Peyer's patch (tissue), 4 donors: ENCODE measurements around the gene NUDT13. TPM values are rescaled to one million over a fixed set of nuclear protein-coding genes. Genes with fewer than 3 reads are reported as not detected.
"Not testable (repeated sequence)": the region's sequence is repeated elsewhere in the genome, so short reads cannot be mapped to it uniquely, and the experiment has no call there.

Experiments used
- DNase-seq, 3 donors: peaks; one replicate each; pipeline ENCODE4 v3.0.0-alpha.2; 2017 to 2019
- H3K27ac ChIP-seq, 4 donors: fragments of 200-600 bp; sonication (generic); one replicate each; pipeline ENCODE4 v1.5.1; 2016 to 2019
- H3K27me3 ChIP-seq, 2 donors: fragments of 200-600 bp; sonication (generic); one replicate each; pipeline ENCODE4 v1.5.1; 2019
- H3K36me3 ChIP-seq, 3 donors: fragments of 200-600 bp; sonication (generic); one replicate each; pipeline ENCODE4 v1.5.1; 2016 to 2019
- H3K4me1 ChIP-seq, 4 donors: fragments of 200-600 bp; sonication (generic); one replicate each; pipeline ENCODE4 v1.5.1; 2016 to 2019
- H3K4me3 ChIP-seq, 4 donors: fragments of 200-600 bp; sonication (generic); 1 replicate in 3 of 4; 2 replicates in 1 of 4; pipeline ENCODE4 v1.5.1; 2016 to 2019; ENCODE audit warnings: mild to moderate bottlenecking in 1 of 4
- H3K9me3 ChIP-seq, 4 donors: fragments of 200-600 bp; sonication (generic); one replicate each; pipeline ENCODE4 v1.5.1; 2016 to 2019; ENCODE audit warnings: mild to moderate bottlenecking in 1 of 4
- POLR2A ChIP-seq, 2 donors: fragments of 450-650 bp; IDR thresholded peaks; one replicate each; pipeline ENCODE4 v1.5.1; 2017; ENCODE audit warnings: antibody characterized with exemption in 2 of 2, mild to moderate bottlenecking in 2 of 2, moderate library complexity in 2 of 2
- total RNA-seq, 4 donors: library from RNA; depleted of rRNA; stranded (reverse); fragments of >200 nt; gene quantifications; one replicate each; pipeline ENCODE4 v1.1.0, GENCODE V29; 2016
- TF ChIP-seq, protein P1 (sequence below), 6 experiments: fragments of 450-650 bp in 4 of 6; fragments of 200-600 bp in 2 of 6; sonication (generic) in 1 of 6; IDR thresholded peaks; one replicate each; pipeline ENCODE4 v1.5.1; 2017 to 2019; ENCODE audit warnings: antibody characterized with exemption in 6 of 6, mild to moderate bottlenecking in 3 of 6, moderate library complexity in 1 of 6

The NUDT13 gene
- total RNA-seq, 4 donors from 2014 or later: 1.9 to 4.0 (median 2.6) TPM

DNA sequence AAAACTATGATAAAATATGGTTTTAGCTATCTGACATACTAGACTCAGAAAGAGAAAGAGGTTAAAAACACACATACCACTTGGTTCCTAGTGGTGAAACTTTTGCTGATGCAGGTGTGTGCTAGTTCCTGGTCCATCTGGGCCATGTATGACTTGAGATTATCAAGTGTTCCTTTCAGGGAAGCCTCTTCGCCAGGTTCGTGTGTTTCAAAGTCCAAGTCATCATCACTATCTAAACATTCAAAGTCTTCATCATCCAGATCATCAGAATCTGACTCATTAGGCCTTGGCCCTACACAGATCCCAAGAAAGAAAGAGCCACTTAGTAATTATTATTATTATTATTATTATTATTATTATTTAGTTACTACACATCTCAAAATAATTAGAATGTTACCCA is 26.4 kb downstream of the NUDT13 start:
- TF ChIP-seq, protein P1, sequence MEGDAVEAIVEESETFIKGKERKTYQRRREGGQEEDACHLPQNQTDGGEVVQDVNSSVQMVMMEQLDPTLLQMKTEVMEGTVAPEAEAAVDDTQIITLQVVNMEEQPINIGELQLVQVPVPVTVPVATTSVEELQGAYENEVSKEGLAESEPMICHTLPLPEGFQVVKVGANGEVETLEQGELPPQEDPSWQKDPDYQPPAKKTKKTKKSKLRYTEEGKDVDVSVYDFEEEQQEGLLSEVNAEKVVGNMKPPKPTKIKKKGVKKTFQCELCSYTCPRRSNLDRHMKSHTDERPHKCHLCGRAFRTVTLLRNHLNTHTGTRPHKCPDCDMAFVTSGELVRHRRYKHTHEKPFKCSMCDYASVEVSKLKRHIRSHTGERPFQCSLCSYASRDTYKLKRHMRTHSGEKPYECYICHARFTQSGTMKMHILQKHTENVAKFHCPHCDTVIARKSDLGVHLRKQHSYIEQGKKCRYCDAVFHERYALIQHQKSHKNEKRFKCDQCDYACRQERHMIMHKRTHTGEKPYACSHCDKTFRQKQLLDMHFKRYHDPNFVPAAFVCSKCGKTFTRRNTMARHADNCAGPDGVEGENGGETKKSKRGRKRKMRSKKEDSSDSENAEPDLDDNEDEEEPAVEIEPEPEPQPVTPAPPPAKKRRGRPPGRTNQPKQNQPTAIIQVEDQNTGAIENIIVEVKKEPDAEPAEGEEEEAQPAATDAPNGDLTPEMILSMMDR (IDR thresholded peaks at IDR 0.05): peak in 1 of 6 experiments; percentile 18
- TF ChIP-seq POLR2A (IDR thresholded peaks at IDR 0.05): no peak
- Histone ChIP-seq H3K27me3 (no peaks in the 10 kb centered on the region), H3K27ac (peak overlapping the region in 1 of 4 donors; percentile 55), H3K4me1 (no peaks in the 10 kb centered on the region), H3K9me3 (no peaks in the 10 kb centered on the region), H3K36me3 (peaks cover 0 to 92% (median 0%) of the 10 kb centered on the region in 3 donors), H3K4me3 (no peak overlapping the region)
- DNase-seq: peak in 1 of 3 donors; percentile 61

- Histone ChIP-seq H3K9me3 (no peaks in the 10 kb centered on the region), H3K4me1 (no peaks in the 10 kb centered on the region), H3K27me3 (no peaks in the 10 kb centered on the region), H3K36me3 (peaks cover 0 to 91% (median 0%) of the 10 kb centered on the region in 3 donors), H3K27ac (no peak overlapping the region), H3K4me3 (no peak overlapping the region)
- TF ChIP-seq, protein P1 (IDR thresholded peaks at IDR 0.05): no peak
- TF ChIP-seq POLR2A (IDR thresholded peaks at IDR 0.05): no peak
- no peak for DNase-seq
Observed at GRCh38 chr10:73139251-73139650, 29.0 kb downstream of the NUDT13 start.

- no peak overlapping the region for H3K27ac ChIP-seq
- TF ChIP-seq POLR2A (IDR thresholded peaks at IDR 0.05): no peak
- TF ChIP-seq, protein P1 (IDR thresholded peaks at IDR 0.05): no peak
- H3K27me3 ChIP-seq: no peaks in the 10 kb centered on the region
- no peak overlapping the region for H3K4me3 ChIP-seq
- H3K4me1 ChIP-seq: no peaks in the 10 kb centered on the region
- no peaks in the 10 kb centered on the region for H3K9me3 ChIP-seq
- DNase-seq: no peak
- H3K36me3 ChIP-seq: peaks cover 0 to 97% (median 0%) of the 10 kb centered on the region in 3 donors
Observed at GRCh38 chr10:73141603-73142002, 31.3 kb downstream of the NUDT13 start.

GRCh38 chr10:73150633-73151413 is 40.6 kb downstream of the NUDT13 start:
- peaks cover 0 to 82% (median 0%) of the 10 kb centered on the region in 3 donors for H3K36me3 ChIP-seq
- not testable (repeated sequence) for H3K27me3 ChIP-seq, H3K4me1 ChIP-seq, H3K27ac ChIP-seq, H3K9me3 ChIP-seq, H3K4me3 ChIP-seq, DNase-seq

DNA sequence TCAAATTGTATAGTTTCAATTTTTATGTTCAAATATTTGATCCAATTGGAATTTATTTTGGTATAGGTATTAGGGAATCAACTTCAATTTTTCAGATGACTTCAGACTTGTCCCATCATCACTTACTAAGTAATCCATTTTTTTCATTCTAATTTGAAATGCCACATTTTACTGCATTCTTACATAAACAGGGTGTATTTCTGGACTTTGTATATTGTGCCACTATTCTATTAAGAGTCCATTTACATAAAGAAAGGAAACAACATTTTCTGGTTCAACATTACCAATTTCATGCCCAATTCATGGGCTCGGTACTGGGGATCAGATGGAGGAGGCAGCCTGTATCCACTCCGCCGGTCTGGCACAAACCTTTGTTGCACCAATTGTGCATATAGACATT is 41.8 kb downstream of the NUDT13 start:
- no peak overlapping the region for H3K4me3 ChIP-seq
- H3K27me3 ChIP-seq: no peaks in the 10 kb centered on the region
- no peak for DNase-seq
- no peak for TF ChIP-seq POLR2A (IDR thresholded peaks at IDR 0.05)
- TF ChIP-seq, protein P1 (IDR thresholded peaks at IDR 0.05): no peak
- H3K27ac ChIP-seq: no peak overlapping the region
- H3K9me3 ChIP-seq: no peaks in the 10 kb centered on the region
- H3K4me1 ChIP-seq: no peaks in the 10 kb centered on the region
- H3K36me3 ChIP-seq: peaks cover 0 to 82% (median 0%) of the 10 kb centered on the region in 3 donors

GRCh38 chr10:73156054-73156453 is 45.8 kb downstream of the NUDT13 start:
- Histone ChIP-seq H3K36me3 (peaks cover 0 to 80% (median 0%) of the 10 kb centered on the region in 3 donors), H3K9me3 (no peaks in the 10 kb centered on the region), H3K27ac (no peak overlapping the region), H3K27me3 (no peaks in the 10 kb centered on the region), H3K4me3 (no peak overlapping the region), H3K4me1 (no peaks in the 10 kb centered on the region)
- TF ChIP-seq POLR2A (IDR thresholded peaks at IDR 0.05): no peak
- TF ChIP-seq, protein P1 (IDR thresholded peaks at IDR 0.05): no peak
- no peak for DNase-seq
